Measurements from ENCODE around the gene KRT7. TPM values are rescaled to one million over a fixed set of nuclear protein-coding genes. Genes with fewer than 3 reads are reported as not detected.
A peak's percentile ranks its signal among the peaks of the same experiment; 100 is the strongest.

Gene KRT7
- total RNA-seq, 1 experiment from 2014 or later: 13.9 TPM

DNA sequence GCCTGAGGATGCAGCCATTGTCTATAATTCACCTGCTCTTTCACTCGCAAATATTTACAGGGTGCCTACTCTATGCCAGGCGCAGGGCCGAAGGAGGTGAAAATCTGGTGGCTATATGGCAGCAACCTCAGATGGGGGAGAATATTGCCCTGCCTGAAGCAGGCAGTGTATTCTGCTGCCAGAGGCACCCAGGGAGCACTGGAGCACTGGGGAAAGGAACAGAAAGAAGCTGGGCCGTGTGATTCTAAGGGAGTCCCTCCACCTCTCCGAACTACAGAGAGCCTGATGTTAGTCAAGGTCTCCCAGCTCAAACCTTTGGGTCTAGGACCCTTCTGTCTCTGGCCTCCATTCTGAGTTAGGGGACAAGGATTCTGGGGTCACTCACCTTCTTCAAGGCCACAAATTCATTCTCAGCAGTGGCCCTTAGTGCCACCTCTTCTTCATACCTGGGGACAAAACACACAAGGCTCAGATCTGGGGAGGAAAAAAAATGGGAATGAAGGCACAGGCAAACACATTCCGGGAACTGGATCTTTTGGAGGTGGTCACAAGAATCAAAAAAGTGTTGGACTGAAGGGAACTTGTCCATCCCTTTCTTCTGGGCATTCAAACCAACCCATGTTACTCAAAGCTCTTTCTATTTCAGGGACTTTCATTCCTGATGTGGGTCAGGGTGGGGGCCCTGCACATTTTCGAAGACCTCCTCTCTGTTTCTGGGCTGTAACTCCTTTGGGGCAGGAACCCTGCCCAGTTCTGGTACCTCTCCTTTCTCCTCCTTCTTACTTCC, 22.1 kb downstream of the KRT7 start:
- H3K4me3 Mint-ChIP-seq (ENCODE audit: unreplicated experiment): no peak overlapping the region
- no peaks in the 10 kb centered on the region for H3K36me3 Mint-ChIP-seq (ENCODE audit: insufficient read depth, unreplicated experiment)
- intact Hi-C loops (cut with micrococcal nuclease; ENCODE audit: unreplicated experiment): no loop called here
- H3K27ac Mint-ChIP-seq (ENCODE audit: unreplicated experiment): no peak overlapping the region
- TF ChIP-seq, protein P1, sequence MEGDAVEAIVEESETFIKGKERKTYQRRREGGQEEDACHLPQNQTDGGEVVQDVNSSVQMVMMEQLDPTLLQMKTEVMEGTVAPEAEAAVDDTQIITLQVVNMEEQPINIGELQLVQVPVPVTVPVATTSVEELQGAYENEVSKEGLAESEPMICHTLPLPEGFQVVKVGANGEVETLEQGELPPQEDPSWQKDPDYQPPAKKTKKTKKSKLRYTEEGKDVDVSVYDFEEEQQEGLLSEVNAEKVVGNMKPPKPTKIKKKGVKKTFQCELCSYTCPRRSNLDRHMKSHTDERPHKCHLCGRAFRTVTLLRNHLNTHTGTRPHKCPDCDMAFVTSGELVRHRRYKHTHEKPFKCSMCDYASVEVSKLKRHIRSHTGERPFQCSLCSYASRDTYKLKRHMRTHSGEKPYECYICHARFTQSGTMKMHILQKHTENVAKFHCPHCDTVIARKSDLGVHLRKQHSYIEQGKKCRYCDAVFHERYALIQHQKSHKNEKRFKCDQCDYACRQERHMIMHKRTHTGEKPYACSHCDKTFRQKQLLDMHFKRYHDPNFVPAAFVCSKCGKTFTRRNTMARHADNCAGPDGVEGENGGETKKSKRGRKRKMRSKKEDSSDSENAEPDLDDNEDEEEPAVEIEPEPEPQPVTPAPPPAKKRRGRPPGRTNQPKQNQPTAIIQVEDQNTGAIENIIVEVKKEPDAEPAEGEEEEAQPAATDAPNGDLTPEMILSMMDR (IDR thresholded peaks at IDR 0.05; ENCODE audit: insufficient read depth in 1 of 2, low read depth in 1 of 2, low read length in 1 of 2, severe bottlenecking in 1 of 2, unreplicated experiment in 1 of 2): no peak
- H3K27me3 ChIP-seq (replicated peaks; ENCODE audit: control insufficient read depth, insufficient read depth, low read length): no peaks in the 10 kb centered on the region
- H3K4me1 ChIP-seq: no peaks in the 10 kb centered on the region
- BruUV-seq (replicated peaks): no TSS peak
- ChIA-PET POLR2A (interaction anchor here (0.5 to 0.6 kb wide), 2 partner anchors 17 to 278 kb away, joined by 3 to 17 read pairs; no protein-coding TSS in a partner anchor), CTCF (no interaction called here)
- H3K4me1 Mint-ChIP-seq (ENCODE audit: low read depth, unreplicated experiment): no peaks in the 10 kb centered on the region
- no peak overlapping the region for H3K4me3 ChIP-seq (ENCODE audit: low read depth, low read length)
- H3K36me3 ChIP-seq (ENCODE audit: control insufficient read depth, insufficient read depth, low read length): no peaks in the 10 kb centered on the region
- no peaks in the 10 kb centered on the region for H3K27me3 Mint-ChIP-seq (ENCODE audit: insufficient read depth, unreplicated experiment)
- no peaks in the 10 kb centered on the region for H3K9me3 ChIP-seq
- no peaks in the 10 kb centered on the region for H3K9me3 Mint-ChIP-seq (ENCODE audit: unreplicated experiment)
- no peak for DNase-seq

DNA sequence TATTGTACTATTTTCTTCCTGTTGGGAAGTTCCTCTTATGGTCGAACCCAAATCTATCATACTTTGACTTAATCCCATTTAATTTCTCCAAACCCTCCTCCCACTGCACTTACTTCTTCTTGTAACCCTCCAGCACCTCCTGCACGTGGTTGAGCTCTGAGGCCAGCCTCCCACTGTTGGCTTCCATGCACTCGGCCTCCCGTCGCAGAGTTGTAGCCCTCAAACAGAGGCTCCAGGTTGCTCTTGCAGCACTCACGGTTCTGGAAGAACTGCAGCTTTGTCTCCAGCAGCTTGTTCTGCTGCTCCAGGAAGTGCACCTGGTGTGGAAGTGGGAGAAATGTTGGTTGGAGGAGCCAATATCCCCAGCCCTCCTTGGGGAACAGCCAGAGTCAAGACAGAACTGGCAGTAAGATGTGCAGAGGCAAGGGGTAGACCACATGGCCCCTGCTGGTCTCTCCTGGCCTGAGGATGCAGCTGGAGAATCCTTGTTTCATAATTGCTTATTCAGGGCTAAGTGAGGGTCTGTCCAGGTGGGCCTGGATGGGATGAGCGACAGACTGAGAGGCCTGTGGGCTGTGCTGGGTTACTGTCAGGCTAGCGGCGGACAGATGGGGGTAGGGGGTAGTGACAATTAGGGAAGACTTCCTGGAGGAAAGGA, 23.0 kb downstream of the KRT7 start:
- TF ChIP-seq, protein P1 (IDR thresholded peaks at IDR 0.05; ENCODE audit: insufficient read depth in 1 of 2, low read depth in 1 of 2, low read length in 1 of 2, severe bottlenecking in 1 of 2, unreplicated experiment in 1 of 2): no peak
- no peak overlapping the region for H3K4me3 ChIP-seq (ENCODE audit: low read depth, low read length)
- POLR2A ChIA-PET: interaction anchor here (0.6 kb wide), 1 partner anchor 18 kb away, joined by 3 read pairs; no protein-coding TSS in a partner anchor
- Mint-ChIP-seq H3K9me3 (ENCODE audit: unreplicated experiment) (no peaks in the 10 kb centered on the region), H3K4me3 (ENCODE audit: unreplicated experiment) (no peak overlapping the region), H3K27ac (ENCODE audit: unreplicated experiment) (peak overlapping the region; percentile 7), H3K27me3 (ENCODE audit: insufficient read depth, unreplicated experiment) (no peaks in the 10 kb centered on the region), H3K4me1 (ENCODE audit: low read depth, unreplicated experiment) (no peaks in the 10 kb centered on the region), H3K36me3 (ENCODE audit: insufficient read depth, unreplicated experiment) (no peaks in the 10 kb centered on the region)
- no peaks in the 10 kb centered on the region for H3K27me3 ChIP-seq (replicated peaks; ENCODE audit: control insufficient read depth, insufficient read depth, low read length)
- no TSS peak for BruUV-seq (replicated peaks)
- H3K9me3 ChIP-seq: no peaks in the 10 kb centered on the region; the same call in 1 of the 2 replicates
- H3K4me1 ChIP-seq: no peaks in the 10 kb centered on the region
- no peaks in the 10 kb centered on the region for H3K36me3 ChIP-seq (ENCODE audit: control insufficient read depth, insufficient read depth, low read length)
- CTCF ChIA-PET: no interaction called here
- no peak for DNase-seq
- intact Hi-C loops (cut with micrococcal nuclease; ENCODE audit: unreplicated experiment): no loop called here

DNA sequence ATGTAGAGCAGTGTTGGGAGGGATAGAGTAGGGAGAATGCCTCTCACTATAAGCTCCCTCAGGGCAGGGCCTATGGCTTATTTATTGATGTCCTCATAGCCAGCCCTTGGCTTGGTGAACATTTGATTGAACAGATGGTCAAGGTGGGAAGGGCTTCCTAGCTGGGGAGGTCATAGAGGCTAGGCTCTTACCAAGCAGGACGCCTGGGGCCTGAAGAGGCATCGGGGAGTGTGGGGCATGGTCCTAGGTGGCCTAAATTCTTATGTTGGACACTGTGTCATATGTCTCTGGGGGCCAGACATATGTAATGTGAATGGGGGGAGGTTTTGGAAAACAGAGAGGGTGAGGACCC, 23.5 kb downstream of the KRT7 start:
- ChIA-PET POLR2A (no interaction called here), CTCF (no interaction called here)
- no TSS peak for BruUV-seq (replicated peaks)

More for the DNA sequence above, 23.5 kb downstream of the KRT7 start:
- TF ChIP-seq, protein P1 (IDR thresholded peaks at IDR 0.05; ENCODE audit: insufficient read depth in 1 of 2, low read depth in 1 of 2, low read length in 1 of 2, severe bottlenecking in 1 of 2, unreplicated experiment in 1 of 2): no peak
- peaks cover 4% of the 10 kb centered on the region for H3K4me1 Mint-ChIP-seq (ENCODE audit: low read depth, unreplicated experiment)
- no peaks in the 10 kb centered on the region for H3K27me3 Mint-ChIP-seq (ENCODE audit: insufficient read depth, unreplicated experiment)
- DNase-seq: no peak
- Histone ChIP-seq H3K4me1 (no peaks in the 10 kb centered on the region), H3K9me3 (peaks cover 4% of the 10 kb centered on the region; the same call in 1 of the 2 replicates), H3K4me3 (ENCODE audit: low read depth, low read length) (no peak overlapping the region), H3K36me3 (ENCODE audit: control insufficient read depth, insufficient read depth, low read length) (peaks cover 1% of the 10 kb centered on the region; the same call in 1 of the 2 replicates), H3K27me3 (replicated peaks; ENCODE audit: control insufficient read depth, insufficient read depth, low read length) (no peaks in the 10 kb centered on the region)
- H3K27ac Mint-ChIP-seq (ENCODE audit: unreplicated experiment): peak overlapping the region; percentile 7
- no peak overlapping the region for H3K4me3 Mint-ChIP-seq (ENCODE audit: unreplicated experiment)
- H3K9me3 Mint-ChIP-seq (ENCODE audit: unreplicated experiment): no peaks in the 10 kb centered on the region
- H3K36me3 Mint-ChIP-seq (ENCODE audit: insufficient read depth, unreplicated experiment): no peaks in the 10 kb centered on the region
- intact Hi-C loops (cut with micrococcal nuclease; ENCODE audit: unreplicated experiment): no loop called here
